Activated CD4-positive, alpha-beta T cell treated with anti-CD3 and anti-CD28 coated beads, Interleukin-2, Interleukin-6, amounts not matched to agents 100 ng/mL and 50 ng/mL, durations not matched to agents 16 hours and 8 hours (primary cell): ENCODE results near the gene CDCA3.
"Not testable (repeated sequence)": the region's sequence is repeated elsewhere in the genome, so short reads cannot be mapped to it uniquely, and the experiment has no call there.

ENCODE experiments used
- DNase-seq: peaks from one replicate; pipeline ENCODE4 v3.0.0-alpha.2; 2020

CDCA3 gene

DNA sequence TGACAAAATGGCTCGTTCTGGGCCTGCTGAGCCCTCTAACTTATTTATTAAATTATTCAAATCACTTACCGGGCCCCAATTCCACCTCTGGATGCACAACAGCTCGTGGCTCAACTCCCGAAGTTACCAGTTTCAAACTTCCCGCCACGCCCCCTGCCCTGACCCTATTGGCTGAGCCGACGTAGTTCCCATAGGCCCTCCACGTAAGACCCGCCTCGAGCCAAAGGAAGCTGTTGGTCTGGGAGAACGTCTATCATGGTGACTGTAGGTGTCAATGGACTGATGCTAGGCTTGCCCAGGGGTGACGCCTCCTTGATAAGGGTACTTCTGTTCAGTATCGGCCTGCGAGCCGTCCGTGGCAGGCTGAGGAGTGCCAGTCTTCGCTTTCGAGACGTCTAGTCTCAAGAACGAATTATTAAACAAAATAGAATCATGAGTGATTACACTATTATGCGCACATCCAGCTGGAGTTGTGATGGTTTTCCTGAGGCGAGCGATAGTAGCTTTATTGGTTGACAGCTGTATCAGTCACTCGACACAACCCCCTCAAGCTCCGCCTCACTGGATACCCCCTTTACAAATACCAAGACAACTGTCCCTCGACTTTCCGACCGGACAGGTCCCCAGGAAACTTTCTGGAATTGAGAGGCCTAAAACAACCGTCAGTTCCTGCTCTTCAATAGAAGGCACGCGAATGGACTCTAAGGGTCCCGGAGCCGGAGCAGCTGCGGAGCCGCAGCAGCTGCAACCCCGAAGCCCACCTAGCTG lies at the start of gene CDCA3:
Gene CDCA3, minus strand, starts transcription at position 134 of the 768 bp plus-strand sequence. CDS start 334 bp downstream, outside the sequence.
- peak; percentile 98 for DNase-seq

DNA sequence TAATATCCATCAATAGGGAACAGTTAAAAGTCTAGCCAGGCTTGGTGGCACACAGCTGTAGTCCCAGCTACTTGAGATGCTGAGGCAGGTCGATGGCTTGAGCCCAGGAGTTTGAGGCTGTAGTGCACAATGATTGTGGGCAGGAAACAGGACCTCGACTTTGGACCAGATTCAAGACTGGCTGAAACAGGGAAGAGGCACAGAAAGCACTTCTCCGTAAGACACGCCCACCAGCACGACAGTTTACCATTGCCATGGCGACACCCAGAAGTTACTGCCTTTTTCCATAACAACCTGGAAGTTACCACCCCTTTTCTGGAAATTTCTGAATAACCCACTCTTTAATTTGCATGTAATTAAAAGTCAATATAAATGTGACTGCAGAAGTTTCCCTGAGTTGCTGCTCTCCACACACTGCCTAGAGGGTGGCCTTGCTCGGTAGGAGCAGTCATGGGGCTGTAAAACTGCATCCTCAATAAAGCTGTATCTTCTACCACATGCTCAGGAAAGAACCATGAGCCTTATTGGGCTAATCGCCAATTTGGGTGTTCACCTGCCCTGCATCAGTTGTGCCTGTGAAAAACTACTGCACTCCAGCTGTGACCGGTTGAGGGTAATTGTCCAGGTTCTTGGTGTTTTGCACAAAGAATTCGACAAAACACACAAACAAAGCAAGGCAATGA lies 48.9 kb upstream of the CDCA3 start:
- peak; percentile 28 for DNase-seq

DNA sequence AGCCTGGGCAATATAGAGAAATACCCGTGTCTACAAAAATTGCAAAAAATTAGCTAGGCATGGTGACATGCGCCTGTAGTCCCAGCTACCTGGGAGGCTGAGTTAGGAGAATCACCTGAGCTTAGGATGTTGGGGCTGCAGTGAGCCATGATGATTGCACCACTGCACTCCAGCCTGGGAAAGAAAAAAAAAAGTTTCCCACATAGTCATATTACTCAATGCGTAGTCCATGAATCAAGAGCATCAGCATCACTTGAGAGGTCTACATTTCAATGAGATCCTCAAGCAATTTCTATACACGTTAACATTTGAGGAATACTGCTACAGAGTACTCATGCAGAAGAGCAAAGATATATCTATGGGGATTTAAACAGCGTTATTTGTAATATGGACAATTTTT lies 48.3 kb upstream of the CDCA3 start:
- DNase-seq: no peak

DNA sequence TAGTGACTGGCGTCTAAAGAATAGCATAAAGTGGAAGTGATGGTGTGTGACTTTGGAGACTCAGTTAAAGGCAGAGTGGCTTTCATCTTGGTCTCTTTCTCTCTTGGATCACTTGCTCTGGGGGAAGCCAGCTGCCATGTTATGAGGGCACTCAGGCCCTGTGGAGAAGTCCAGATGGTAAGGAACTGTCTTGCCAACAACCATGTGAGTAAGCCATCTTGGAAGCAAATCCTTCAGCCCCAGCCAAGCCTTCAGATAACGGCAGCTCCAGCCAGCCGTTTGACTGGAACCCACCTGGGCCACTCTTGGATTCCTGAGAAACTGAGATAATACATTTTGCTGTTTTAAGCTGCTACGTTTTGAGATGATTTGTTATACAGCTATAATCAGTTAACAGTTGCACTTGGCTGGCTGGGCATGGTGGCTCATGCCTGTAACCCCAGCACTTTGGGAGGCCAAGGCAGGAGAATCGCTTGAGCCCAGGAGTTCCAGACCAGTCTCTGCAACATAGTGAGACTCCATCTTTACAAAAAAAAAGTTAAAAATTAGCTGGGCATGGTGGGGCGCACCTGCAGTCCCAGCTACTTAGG lies 45.9 kb upstream of the CDCA3 start:
- no peak for DNase-seq

DNA sequence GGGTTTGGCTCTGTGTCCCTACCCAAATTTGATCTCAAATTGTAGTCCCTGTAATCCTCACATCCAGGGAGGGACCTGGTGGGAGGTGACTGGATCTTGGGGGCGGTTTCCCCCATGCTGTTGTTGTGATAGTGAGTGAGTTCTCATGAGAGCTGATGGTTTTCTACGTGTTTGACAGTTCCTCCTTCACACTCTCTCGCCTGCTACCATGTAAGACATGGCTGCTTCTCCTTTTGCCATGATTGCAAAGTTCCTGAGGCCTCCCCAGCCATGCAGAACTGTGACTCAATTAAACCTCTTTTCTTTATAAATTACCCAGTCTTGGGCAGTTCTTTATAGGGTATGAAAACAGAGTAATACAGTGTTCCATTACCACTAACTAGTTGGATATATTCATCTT lies 43.2 kb upstream of the CDCA3 start:
- DNase-seq: no peak

DNA sequence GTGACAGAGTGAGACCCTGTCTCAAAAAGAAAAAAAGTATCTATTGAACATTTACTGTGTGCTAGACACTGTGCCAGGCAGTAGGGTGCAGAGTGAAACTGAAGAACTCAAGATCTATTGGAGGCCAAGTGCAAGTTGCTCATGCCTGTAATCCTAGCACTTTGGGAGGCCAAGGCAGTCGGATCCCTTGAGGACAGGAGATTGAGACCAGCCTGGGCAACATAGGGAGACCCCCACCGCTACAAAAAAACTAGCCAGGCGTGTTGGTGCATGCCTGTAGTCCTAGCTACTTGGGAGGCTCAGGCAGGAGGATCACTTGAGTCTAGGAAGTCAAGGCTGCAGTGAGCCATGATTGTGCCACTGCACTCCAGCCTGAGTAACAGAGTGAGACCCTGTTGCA lies 41.6 kb upstream of the CDCA3 start:
- DNase-seq: not testable (repeated sequence)

DNA sequence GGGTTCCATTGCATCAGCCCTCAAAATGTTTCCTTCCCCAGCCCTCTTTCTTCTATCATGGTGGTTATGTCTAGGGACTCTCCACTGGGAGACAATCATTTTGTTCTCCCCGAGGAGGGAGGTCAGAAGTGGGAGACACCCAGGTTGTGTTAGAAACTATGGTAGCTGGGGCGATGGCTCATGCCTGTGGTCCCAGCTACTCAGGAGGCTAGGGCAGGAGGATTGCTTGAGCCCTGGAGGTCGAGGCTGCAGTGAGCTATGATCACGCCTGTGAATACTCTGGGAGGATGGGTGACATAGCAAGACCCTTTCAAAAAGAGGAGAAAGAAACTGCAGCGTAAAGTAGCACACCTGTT lies 40.5 kb upstream of the CDCA3 start:
- no peak for DNase-seq

DNA sequence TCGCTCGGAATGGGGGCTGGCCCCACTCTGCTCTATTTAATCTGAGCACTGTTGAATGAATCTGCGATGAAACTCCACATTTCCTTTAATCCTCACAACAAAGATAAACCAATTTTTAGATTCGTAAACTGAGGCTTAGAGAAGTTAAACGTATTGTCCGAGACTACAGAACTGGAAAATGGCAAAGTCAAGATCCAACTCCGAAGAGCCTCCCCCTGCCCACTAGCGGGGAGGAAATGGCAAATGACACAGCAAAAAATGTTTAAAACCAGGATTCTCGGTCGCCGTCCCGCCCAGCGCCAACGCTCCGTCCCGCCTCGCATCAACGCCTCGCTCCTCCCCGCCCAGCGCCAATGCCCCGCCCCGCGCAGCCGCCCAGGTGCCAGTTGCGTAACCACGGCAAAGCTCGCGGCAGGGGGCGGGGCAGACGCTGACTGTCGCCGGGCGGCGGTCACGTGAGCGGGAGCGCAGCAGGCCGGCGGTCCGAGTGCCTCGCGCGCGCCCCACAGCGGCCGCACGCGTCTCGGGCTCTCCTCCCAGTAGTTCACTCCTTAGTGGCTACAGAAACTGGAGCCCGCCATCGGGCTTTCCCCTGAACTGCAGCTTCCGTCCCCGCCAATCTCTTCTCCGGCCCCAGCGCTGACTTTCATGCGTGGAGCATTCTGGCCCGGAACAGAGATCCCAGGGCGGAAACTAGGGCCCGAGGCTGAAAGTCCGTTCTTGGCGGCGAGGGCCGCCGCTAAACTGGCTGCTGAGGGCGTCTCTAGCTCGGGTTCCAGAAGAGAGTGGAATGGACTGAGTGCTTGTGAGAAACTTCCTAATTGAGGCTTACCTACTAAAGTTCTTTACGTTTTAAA lies 39.9 kb upstream of the CDCA3 start:
- peak; percentile 99 for DNase-seq

DNA sequence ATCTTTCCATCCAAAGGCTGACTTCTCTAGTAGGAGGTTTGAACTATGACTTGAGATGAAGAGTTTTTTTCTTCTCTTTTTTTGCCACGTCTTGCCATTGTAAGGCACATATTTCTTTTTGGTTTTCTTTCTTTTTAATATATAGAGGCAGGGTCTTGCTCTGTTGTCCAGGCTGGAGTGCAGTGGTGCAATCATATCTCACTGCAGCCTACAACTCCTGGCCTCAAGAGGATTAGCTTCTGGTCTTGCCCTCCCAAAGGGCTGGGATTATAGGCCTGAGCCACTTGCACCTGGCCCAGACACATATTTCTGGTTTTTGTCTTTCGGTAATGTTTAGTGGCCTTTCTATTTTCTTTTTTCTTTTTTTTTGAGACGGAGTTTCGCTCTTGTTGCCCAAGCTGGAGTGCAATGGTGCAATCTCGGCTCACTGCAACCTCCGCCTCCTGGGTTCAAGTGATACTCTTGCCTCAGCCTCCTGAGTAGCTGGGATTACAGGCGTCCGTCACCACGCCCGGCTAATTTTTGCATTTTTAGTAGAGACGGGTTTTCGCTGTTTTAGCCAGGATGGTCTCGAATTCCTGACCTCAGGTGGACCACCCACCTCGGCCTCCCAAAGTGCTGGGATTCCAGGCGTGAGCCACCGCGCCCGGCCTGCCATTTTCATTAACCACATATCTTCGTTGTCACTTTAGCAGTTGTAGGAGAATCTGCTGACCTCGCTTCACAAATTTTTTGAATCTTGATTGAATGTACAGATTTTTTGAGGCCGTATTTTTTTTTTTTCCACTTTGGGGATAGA lies 38.9 kb upstream of the CDCA3 start:
- DNase-seq: not testable (repeated sequence)

DNA sequence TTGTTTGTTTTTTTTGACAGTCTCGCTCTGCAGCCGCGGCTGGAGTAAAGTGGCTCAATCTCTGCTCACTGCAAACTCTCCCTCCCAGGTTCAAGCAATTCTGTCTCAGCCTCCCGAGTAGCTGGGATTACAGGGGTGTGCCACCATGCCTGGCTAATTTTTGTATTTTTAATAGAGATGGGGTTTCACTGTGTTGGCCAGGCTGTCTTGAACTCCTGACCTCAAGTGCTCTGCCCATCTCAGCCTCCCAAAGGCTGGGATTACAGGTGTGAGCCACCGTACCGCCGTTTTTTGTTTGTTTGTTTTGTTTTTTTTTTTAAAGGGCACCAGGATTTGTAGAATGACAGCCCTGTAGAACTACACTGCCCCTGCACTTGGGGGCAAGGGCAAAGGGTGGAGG lies 37.7 kb upstream of the CDCA3 start:
- not testable (repeated sequence) for DNase-seq

DNA sequence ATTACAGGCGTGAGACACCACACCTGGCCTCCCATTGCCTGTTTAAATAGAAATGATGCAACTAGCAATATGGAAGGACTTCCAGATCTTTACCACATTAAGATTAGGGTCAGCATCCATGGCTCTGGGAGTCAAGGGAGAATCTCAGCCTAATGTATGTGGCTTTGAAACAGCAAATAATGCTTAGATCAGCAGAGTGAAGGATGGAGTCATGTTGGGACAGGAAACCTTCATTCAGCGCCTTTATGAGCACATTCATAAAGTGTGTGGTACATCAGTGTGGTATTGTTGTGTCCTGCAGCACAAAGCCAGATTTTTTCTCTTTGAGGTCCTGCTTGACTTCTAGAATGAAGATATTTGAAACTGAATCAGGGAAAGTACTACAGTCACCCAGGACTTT lies 37.3 kb upstream of the CDCA3 start:
- DNase-seq: peak; percentile 21

DNA sequence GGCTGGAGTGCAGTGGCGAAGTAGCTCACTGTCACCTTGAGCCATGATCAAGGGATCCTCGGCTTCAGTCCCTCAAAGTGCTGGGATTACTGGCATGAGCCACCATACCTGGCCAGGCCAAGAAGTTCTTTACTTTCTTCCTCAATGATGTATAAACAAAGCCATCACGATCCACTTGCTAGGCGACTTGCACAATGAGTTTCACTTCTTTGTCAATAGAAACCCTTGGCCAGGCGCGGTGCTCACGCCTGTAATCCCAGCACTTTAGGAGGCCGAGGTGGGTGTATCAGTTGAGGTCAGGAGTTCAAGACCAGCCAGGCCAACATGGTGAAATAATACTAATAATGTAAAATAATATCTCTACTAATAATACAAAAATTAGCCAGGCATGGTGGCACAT lies 36.4 kb upstream of the CDCA3 start:
- DNase-seq: no peak

DNA sequence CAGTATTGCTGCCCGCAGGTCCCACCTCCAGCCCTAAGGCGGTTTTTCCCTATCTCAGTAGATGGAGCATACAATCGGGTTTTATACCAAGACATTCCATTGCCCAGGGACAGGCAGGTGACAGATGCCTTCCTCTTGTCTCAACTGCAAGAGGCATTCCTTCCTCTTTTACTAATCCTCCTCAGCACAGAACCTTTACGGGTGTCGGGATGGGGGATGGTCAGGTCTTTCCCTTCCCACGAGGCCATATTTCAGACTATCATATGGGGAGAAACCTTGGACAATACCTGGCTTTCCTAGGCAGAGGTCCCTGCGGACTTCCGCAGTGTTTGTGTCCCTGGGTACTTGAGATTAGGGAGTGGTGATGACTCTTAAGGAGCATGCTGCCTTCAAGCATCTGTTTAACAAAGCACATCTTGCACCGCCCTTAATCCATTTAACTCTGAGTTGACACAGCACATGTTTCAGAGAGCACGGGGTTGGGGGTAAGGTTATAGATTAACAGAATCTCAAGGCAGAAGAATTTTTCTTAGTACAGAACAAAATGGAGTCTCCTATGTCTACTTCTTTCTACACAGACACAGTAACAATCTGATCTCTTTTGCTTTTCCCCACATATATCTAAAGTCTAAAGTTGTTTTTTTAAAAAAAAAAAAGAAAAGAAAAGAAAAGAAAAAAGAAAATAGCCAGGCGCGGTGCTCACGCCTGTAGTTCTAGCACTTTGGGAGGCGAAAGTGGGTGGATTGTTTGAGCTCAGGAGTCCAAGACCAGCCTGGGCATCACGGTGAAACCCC lies 35.3 kb upstream of the CDCA3 start:
- not testable (repeated sequence) for DNase-seq

DNA sequence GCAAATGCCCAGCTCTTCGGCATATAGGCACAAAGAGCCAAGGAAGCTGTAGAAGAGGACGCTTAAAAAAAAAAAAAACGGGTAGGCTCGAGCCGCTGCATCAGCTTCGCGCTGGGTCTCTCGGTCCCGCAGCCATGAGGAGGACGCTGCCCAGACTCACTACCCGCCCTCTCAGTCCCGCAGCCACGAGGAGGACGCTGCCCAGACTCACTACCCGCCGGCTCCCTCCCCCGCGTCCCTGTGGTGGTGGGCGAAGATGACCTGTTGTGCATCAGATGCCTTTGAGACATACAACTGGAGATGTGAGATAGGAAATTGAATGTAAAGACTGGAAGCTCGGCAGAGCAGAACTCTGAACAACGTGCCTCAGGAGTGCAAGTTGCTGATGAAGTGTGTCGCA lies 33.5 kb upstream of the CDCA3 start:
- no peak for DNase-seq

DNA sequence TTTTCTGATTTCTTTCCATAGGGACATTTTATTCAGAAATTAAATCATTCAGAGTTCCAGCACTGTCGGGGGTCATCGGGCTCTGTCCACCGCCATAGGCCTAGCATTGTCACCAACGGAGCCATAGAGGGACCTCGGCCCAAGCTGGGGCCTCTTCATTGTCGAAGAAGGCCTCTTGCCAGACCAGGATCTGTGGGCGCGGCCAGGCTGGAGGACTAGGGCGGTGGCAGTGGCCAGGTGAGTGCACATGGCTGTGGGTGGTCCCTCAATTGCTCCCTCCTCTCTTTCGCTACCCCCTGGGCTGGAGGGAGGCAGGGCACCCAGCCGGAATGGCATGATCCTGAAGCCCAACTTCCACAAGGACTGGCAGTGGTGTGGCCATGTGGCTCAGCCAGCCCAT lies 32.6 kb upstream of the CDCA3 start:
- DNase-seq: no peak

DNA sequence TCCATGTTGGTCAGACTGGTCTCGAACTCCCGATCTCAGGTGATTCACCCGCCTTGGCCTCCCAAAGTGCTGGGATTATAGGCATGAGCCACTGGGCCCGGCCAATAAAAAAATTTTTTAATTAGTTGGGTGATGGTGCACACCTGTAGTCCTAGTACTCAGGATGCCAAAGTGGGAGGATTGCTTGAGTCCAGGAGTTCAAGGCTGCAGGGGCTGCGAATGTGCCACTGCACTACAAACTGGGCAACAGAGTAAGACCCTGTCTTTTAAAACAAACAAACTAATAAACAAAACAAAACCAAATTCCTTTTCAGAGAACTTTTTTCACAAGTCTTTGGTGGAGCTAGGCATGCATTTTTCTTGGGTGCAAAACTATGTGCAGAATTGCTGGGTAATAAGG lies 32.2 kb upstream of the CDCA3 start:
- no peak for DNase-seq

DNA sequence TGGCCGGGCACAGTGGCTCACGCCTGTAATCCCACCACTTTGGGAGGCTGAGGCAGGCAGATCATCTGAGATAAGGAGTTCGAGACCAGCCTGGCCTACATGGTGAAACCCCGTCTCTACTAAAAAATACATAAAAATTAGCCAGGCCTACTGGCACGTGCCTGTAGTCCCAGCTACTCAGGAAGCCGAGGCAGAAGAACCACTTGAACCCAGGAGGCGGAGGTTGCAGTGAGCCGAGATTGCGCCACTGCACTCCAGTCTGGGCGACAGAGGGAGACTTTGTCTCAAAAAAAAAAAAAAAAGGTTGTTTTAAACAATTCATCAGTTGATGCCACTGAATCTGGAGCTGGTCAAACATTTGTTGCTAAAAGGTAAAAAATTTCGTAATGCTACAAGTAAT lies 28.7 kb upstream of the CDCA3 start:
- not testable (repeated sequence) for DNase-seq

DNA sequence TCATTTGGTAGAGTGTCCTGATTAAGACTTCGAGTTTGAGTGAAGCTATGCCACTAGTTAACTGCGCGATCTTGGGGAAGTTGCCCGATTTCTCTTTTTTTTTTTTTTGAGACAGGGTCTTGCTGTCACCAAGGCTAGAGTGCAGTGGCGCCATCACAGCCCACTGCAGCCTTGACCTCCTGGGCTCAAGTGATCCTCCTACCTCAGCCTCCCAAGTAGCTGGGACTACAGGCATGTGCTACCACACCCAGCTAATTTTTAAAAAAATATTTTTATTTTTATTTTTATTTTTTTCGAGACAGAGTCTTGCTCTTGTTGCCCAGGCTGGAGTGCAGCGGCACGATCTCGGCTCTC lies 22.9 kb upstream of the CDCA3 start:
- not testable (repeated sequence) for DNase-seq

DNA sequence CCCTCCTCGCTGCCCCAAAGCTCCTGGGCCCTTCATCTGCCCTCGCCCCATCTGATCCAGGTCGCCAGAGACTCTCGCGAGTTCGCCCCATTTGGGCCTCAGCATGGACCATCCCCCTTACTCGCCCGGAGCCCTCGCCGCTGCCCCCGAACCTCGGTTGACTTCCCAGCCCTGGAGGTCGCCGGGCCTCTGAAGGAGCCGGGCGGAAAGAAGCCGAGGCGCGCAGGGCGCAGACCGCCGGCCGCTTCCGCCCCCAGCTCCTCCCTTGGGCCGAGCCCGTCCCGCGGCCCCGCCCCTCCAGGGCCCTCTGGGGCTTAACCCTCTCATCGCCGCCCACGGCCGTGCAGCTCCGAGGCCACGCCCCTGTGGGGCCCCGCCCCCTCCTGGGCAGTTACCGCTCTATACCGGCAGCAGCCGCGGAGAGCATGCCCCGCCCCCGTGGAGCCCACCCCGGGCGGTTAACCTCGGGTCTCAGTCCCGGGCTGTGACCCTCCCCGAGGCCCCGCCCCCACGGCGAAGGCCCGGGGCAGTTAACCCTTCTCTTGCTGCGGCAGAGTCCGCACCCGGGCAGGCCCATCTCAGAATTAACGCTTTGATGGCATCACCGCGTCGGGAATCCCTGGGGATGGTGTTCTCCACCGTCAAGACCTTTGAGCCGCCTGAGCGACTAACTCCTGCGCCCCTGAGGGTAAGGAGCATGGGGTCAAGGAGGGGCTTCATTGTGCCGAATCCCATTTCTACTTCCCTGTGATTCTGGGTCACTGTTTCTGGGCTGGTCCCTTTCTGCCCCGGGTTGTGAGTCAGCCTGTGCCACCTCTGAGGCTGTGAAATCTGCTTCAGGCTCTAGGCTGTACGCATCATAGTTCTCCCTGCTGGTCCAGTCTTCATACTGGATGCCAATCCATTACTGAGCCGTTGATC lies 22.3 kb upstream of the CDCA3 start, which contains the start of gene SPSB2:
Gene SPSB2, minus strand, starts transcription at position 210 of the 921 bp plus-strand sequence. CDS start 402 bp downstream, outside the sequence.
- peak; percentile 99 for DNase-seq
